Measurements from ENCODE around the gene AGER. TPM values are rescaled to one million over a fixed set of nuclear protein-coding genes. Genes with fewer than 3 reads are reported as not detected.
A peak's percentile ranks its signal among the peaks of the same experiment; 100 is the strongest.

The AGER gene
- total and polyA plus RNA-seq, 9 of the 15 experiments (the other 6 are each of a cell fraction or from before 2014, with no cell fraction given) = 1.2 to 11.5 (median 4.1) TPM

DNA sequence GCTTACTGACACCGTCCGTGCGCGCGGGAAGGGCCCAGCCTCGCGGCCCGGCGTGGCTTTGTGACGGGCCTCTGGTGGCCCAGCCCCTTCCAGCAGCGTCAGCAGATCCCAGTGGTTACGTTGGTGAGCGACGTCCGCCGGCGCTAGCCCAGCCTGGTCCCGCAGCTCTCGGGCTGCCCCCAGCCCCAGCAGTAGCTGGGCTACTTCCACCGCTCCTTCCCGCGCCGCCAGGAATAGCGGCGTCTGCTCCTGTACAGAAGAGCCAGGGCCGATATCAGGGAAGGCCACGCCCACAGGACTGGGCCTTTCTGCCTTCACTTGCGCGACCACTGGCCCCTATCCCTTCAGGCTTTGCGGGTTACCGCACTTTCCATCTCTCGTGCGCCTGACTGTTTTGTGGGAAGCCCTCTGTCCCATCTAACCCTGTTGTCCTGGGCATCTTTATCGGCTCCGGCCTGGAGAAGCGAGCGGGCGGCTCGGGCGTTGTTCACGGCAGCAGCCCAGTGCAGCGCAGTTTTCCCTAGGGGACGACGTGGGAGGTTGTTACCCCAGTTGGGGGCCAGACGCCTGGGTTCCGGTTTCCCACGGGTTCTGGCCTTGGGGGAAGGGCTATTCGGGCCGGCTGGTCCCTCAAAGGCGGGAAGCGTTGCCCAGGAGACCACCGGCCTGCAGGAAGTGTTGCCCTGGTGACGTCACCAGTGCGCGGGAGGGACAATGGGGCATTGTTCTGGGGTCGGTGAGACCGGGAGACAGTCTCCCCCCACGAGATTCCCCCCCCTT is 12.0 kb upstream of the AGER start (continued):
- TF ChIP-seq JUND (IDR thresholded peaks at IDR 0.05; ENCODE audit: borderline replicate concordance, low read depth, low read length) (peak; percentile 95), JUND (tag; IDR thresholded peaks at IDR 0.05; ENCODE audit: borderline replicate concordance, low read depth, low read length) (peak; percentile 89), MYC (IDR thresholded peaks at IDR 0.05; ENCODE audit: low read depth, low read length) (peak; percentile 98), MYC (CRISPR knock-in tag; IDR thresholded peaks at IDR 0.05; ENCODE audit: borderline replicate concordance, low read depth) (peak; percentile 72; the same call in 1 of the 2 replicates), ZNF316 (IDR thresholded peaks at IDR 0.05) (peak; percentile 99), IRF1 (CRISPR knock-in tag; IDR thresholded peaks at IDR 0.05; ENCODE audit: borderline replicate concordance) (no peak; the same call in 1 of the 2 replicates), NCOR1 (IDR thresholded peaks at IDR 0.05) (peak; percentile 3; the same call in 1 of the 2 replicates), ZNF232 (CRISPR knock-in tag; IDR thresholded peaks at IDR 0.05) (peak; percentile 0; the same call in 1 of the 2 replicates), KLF16 (IDR thresholded peaks at IDR 0.05) (peak; percentile 6; the same call in 1 of the 2 replicates), GTF2A2 (tag; IDR thresholded peaks at IDR 0.05) (peak; percentile 58; the same call in 1 of the 2 replicates), TBL1XR1 (IDR thresholded peaks at IDR 0.05; ENCODE audit: low read length in 2 of 2) (peak; percentile 31 to 66; a peak in 2 of 4 replicates), HDAC2 (IDR thresholded peaks at IDR 0.05) (peak; percentile 50; the same call in 1 of the 2 replicates), RFX5 (IDR thresholded peaks at IDR 0.05; ENCODE audit: low read depth, low read length) (peak; percentile 56; the same call in 1 of the 2 replicates), ERF (CRISPR knock-in tag; IDR thresholded peaks at IDR 0.05) (peak; percentile 53; the same call in 1 of the 2 replicates), CREM (IDR thresholded peaks at IDR 0.05; ENCODE audit: low read depth) (peak; percentile 99), OTX1 (CRISPR knock-in tag; IDR thresholded peaks at IDR 0.05) (peak; percentile 64), MXI1 (IDR thresholded peaks at IDR 0.05; ENCODE audit: low read depth, low read length) (peak; percentile 85), JUNB (CRISPR knock-in tag; conservative IDR thresholded peaks at IDR 0.05) (peak; percentile 92), MYBL2 (IDR thresholded peaks at IDR 0.05; ENCODE audit: low read depth) (no peak), MYBL2 (CRISPR knock-in tag; IDR thresholded peaks at IDR 0.05; ENCODE audit: borderline replicate concordance) (no peak), CEBPG (CRISPR knock-in tag; IDR thresholded peaks at IDR 0.05) (0 out of 2 replicates have a peak, but pooled peaks have one; percentile 24), CEBPG (tag; conservative IDR thresholded peaks at IDR 0.05 in 1 of 2, IDR thresholded peaks at IDR 0.05 in 1 of 2) (no peak), SOX6 (IDR thresholded peaks at IDR 0.05) (peak; percentile 100)
- TF ChIP-seq, protein P1, sequence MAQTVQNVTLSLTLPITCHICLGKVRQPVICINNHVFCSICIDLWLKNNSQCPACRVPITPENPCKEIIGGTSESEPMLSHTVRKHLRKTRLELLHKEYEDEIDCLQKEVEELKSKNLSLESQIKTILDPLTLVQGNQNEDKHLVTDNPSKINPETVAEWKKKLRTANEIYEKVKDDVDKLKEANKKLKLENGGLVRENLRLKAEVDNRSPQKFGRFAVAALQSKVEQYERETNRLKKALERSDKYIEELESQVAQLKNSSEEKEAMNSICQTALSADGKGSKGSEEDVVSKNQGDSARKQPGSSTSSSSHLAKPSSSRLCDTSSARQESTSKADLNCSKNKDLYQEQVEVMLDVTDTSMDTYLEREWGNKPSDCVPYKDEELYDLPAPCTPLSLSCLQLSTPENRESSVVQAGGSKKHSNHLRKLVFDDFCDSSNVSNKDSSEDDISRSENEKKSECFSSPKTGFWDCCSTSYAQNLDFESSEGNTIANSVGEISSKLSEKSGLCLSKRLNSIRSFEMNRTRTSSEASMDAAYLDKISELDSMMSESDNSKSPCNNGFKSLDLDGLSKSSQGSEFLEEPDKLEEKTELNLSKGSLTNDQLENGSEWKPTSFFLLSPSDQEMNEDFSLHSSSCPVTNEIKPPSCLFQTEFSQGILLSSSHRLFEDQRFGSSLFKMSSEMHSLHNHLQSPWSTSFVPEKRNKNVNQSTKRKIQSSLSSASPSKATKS (CRISPR knock-in tag; IDR thresholded peaks at IDR 0.05) = no peak
- TF ChIP-seq, protein P2, sequence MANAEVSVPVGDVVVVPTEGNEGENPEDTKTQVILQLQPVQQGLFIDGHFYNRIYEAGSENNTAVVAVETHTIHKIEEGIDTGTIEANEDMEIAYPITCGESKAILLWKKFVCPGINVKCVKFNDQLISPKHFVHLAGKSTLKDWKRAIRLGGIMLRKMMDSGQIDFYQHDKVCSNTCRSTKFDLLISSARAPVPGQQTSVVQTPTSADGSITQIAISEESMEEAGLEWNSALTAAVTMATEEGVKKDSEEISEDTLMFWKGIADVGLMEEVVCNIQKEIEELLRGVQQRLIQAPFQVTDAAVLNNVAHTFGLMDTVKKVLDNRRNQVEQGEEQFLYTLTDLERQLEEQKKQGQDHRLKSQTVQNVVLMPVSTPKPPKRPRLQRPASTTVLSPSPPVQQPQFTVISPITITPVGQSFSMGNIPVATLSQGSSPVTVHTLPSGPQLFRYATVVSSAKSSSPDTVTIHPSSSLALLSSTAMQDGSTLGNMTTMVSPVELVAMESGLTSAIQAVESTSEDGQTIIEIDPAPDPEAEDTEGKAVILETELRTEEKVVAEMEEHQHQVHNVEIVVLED (CRISPR knock-in tag; IDR thresholded peaks at IDR 0.05) = peak; percentile 96
